Keratinocyte (primary cell): ENCODE measurements around the gene PDILT. TPM values are rescaled to one million over a fixed set of nuclear protein-coding genes. Genes with fewer than 3 reads are reported as not detected.

Experiments
- DNase-seq: peaks from one replicate; pipeline ENCODE4 v3.0.0-alpha.2; 2011; ENCODE audit warnings: low read depth, missing footprints, low spot score
- FAIRE-seq: peaks from 2 replicates; lab custom pipeline; 2011; peaks lifted over from hg19 to GRCh38; lab: Jason Lieb, UNC
- H2AFZ ChIP-seq: 2 replicates; pipeline ENCODE4 v1.6.0; 2012; ENCODE audit warnings: low read length, control low read depth, inconsistent platforms; ENCODE audit not compliant: control insufficient read depth
- H3K27ac ChIP-seq: 2 replicates; pipeline ENCODE4 v1.5.1; 2011; ENCODE audit warnings: low read length; ENCODE audit not compliant: control insufficient read depth, insufficient read depth
- H3K27me3 ChIP-seq: 3 replicates; pipeline ENCODE4 v1.6.0; 2011; ENCODE audit warnings: low read length; ENCODE audit not compliant: control insufficient read depth, insufficient read depth; ENCODE audit errors: extremely low read depth
- H3K36me3 ChIP-seq, 2 experiments: 2 replicates in 1 of 2; 3 replicates in 1 of 2; pipeline ENCODE4 v1.5.1; 2011; ENCODE audit warnings: low read length in 2 of 2, mild to moderate bottlenecking in 1 of 2; ENCODE audit not compliant: control insufficient read depth in 2 of 2, insufficient read depth in 2 of 2; ENCODE audit errors: extremely low read depth in 1 of 2
- H3K4me1 ChIP-seq: 3 replicates; pipeline ENCODE4 v1.5.1; 2011; ENCODE audit warnings: low read length; ENCODE audit not compliant: control insufficient read depth, insufficient read depth; ENCODE audit errors: extremely low read depth
- H3K4me2 ChIP-seq: 3 replicates; pipeline ENCODE4 v1.6.0; 2011; ENCODE audit warnings: low read depth, low read length; ENCODE audit not compliant: control insufficient read depth, insufficient read depth; ENCODE audit errors: extremely low read depth
- H3K4me3 ChIP-seq, 3 experiments: fragments of 200-600 bp in 1 of 3; sonication (generic) in 1 of 3; 2 replicates in 2 of 3; 3 replicates in 1 of 3; pipeline ENCODE4 v1.5.1; 2011 to 2016; ENCODE audit warnings: low read length in 3 of 3, mild to moderate bottlenecking in 3 of 3, control low read depth in 2 of 3, inconsistent platforms in 1 of 3, low read depth in 1 of 3, mixed read lengths in 1 of 3, mixed run types in 1 of 3, moderate library complexity in 1 of 3; ENCODE audit not compliant: control insufficient read depth in 2 of 3, insufficient read depth in 2 of 3; ENCODE audit errors: extremely low read depth in 1 of 3
- H3K79me2 ChIP-seq: 2 replicates; pipeline ENCODE4 v1.6.0; 2012; ENCODE audit warnings: low read length; ENCODE audit not compliant: control insufficient read depth, insufficient read depth
- H3K9ac ChIP-seq: 3 replicates; pipeline ENCODE4 v1.6.0; 2011; ENCODE audit warnings: low read length; ENCODE audit not compliant: control insufficient read depth, insufficient read depth; ENCODE audit errors: extremely low read depth
- H3K9me1 ChIP-seq: 3 replicates; pipeline ENCODE4 v1.6.0; 2011; ENCODE audit warnings: low read length; ENCODE audit not compliant: control insufficient read depth, insufficient read depth; ENCODE audit errors: extremely low read depth
- H3K9me3 ChIP-seq: 2 replicates; pipeline ENCODE4 v1.5.1; 2012; ENCODE audit warnings: low read depth, low read length; ENCODE audit not compliant: control insufficient read depth
- H4K20me1 ChIP-seq: 3 replicates; pipeline ENCODE4 v1.6.0; 2011; ENCODE audit warnings: low read length; ENCODE audit not compliant: control insufficient read depth, insufficient read depth; ENCODE audit errors: extremely low read depth
- CTCF ChIP-seq, 3 experiments: IDR thresholded peaks in 1 of 3; conservative IDR thresholded peaks in 1 of 3; optimal IDR thresholded peaks in 1 of 3; 2 replicates in 2 of 3; 3 replicates in 1 of 3; pipeline versions ENCODE3 to v1.5.1; 2011; ENCODE audit warnings: low read length in 3 of 3, mild to moderate bottlenecking in 3 of 3, moderate library complexity in 2 of 3, control low read depth in 1 of 3, inconsistent platforms in 1 of 3; ENCODE audit not compliant: insufficient read depth in 2 of 3; ENCODE audit errors: extremely low read depth in 1 of 3
- EZH2 ChIP-seq: IDR thresholded peaks from one replicate; pipeline ENCODE4 v1.6.1; 2012; ENCODE audit warnings: inconsistent platforms, mild to moderate bottlenecking, low read length, moderate library complexity
- dilution Hi-C: fragments of 300-500 bp; cut with MboI; formaldehyde crosslinking; loops from one replicate; pipeline ENCODE4 v1.7.0; 2020; ENCODE audit warnings: low sequenced_read_pairs; ENCODE audit not compliant: extremely low pct_ligation_motif_present
- polyA plus RNA-seq, 5 experiments: library from polyadenylated mRNA; depleted of rRNA in 3 of 5; stranded (reverse) in 3 of 5; stranded (forward) in 1 of 5; unstranded in 1 of 5; fragments of >200 nt; gene quantifications; 1 replicate in 1 of 5; 2 replicates in 3 of 5; 3 replicates in 1 of 5; pipeline versions ENCODE4 v1.2.1 to v1.2.3, GENCODE V29; 2011 to 2012; ENCODE audit warnings: missing spikeins in 2 of 5, low read depth in 1 of 5, low replicate concordance in 1 of 5

Gene PDILT
- polyA plus RNA-seq, 1 donor (not counting 4 experiments of a cell fraction or from before 2014, with no cell fraction given) = not detected

GRCh38 chr16:20410121-20410723 is 5.7 kb upstream of the PDILT start:
- Histone ChIP-seq H3K27me3 (no peaks in the 10 kb centered on the region), H3K9me3 (no peaks in the 10 kb centered on the region), H3K27ac (no peak overlapping the region), H3K9ac (no peak overlapping the region), H3K36me3 (no peaks in the 10 kb centered on the region), H2AFZ (no peak overlapping the region), H3K4me1 (no peaks in the 10 kb centered on the region), H3K79me2 (no peaks in the 10 kb centered on the region), H3K4me2 (no peak overlapping the region), H4K20me1 (no peaks in the 10 kb centered on the region), H3K9me1 (no peaks in the 10 kb centered on the region), H3K4me3 (no peak overlapping the region)
- TF ChIP-seq CTCF (optimal IDR thresholded peaks at IDR 0.05 in 1 of 3, IDR thresholded peaks at IDR 0.05 in 1 of 3, conservative IDR thresholded peaks at IDR 0.05 in 1 of 3; ENCODE audit: extremely low read depth in 1 of 3, insufficient read depth in 2 of 3, low read length in 3 of 3) (no peak), EZH2 (no peak)
- FAIRE-seq (no peak), DNase-seq (no peak)
- dilution Hi-C loops = no loop called here

DNA sequence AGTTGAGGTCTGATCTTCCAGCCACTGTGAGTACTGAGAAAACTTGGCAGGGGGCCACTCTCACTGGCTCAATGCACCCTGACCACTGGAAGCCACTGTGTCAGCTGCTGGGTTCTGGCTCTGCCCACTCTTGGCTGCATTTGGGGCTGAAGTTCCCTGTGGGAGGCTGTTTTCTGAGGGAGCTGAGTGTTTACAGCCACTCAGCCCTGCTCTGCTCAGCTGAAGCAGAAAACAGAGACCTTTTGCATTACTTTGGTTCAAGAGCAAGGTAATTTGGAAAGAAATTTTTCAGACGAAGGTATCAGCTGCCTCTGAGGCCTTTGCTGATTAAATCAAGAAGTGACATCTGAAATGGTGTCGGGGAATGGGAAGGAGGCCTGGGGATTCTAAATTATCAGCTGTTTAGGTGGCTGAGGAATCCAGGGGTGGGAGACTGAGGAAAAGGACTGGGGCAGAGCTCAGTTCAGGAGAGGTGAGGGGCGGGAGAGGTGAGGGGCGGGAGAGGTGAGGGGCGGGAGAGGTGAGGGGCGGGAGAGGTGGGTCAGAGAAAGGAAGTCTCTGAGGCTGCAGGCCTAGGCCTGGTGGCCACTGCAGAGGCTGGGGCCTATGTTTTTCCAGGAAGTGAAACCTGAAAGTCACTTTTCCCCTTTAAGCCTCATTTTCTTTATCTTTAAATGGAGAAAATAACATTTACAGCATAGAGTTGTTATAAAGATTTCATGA is 5.0 kb upstream of the PDILT start, which contains the start of gene ACSM5:
Gene ACSM5 (plus strand): TSS at position 137 of the 723 bp plus-strand sequence. CDS start 1,951 bp downstream, outside the sequence.
- H3K36me3 ChIP-seq = no peaks in the 10 kb centered on the region
- no peaks in the 10 kb centered on the region for H3K9me1 ChIP-seq
- no peak within 1 kb of the TSS for H3K9ac ChIP-seq
- DNase-seq (no peak), FAIRE-seq (no peak)
- no peaks in the 10 kb centered on the region for H3K27me3 ChIP-seq
- H4K20me1 ChIP-seq = no peaks in the 10 kb centered on the region
- H3K79me2 ChIP-seq = no peaks in the 10 kb centered on the region
- H3K4me1 ChIP-seq = no peaks in the 10 kb centered on the region
- dilution Hi-C loops = no loop called here
- no peak within 1 kb of the TSS for H3K4me3 ChIP-seq
- TF ChIP-seq CTCF (optimal IDR thresholded peaks at IDR 0.05 in 1 of 3, IDR thresholded peaks at IDR 0.05 in 1 of 3, conservative IDR thresholded peaks at IDR 0.05 in 1 of 3; ENCODE audit: extremely low read depth in 1 of 3, insufficient read depth in 2 of 3, low read length in 3 of 3) (no peak), EZH2 (no peak)
- H2AFZ ChIP-seq = no peak within 1 kb of the TSS
- H3K4me2 ChIP-seq = no peak within 1 kb of the TSS
- H3K9me3 ChIP-seq = no peaks in the 10 kb centered on the region
- no peak within 1 kb of the TSS for H3K27ac ChIP-seq
